ENCODE measurements around the gene GAGE10. TPM values are rescaled to one million over a fixed set of nuclear protein-coding genes. Genes with fewer than 3 reads are reported as not detected.
"Not testable (repeated sequence)": the region's sequence is repeated elsewhere in the genome, so short reads cannot be mapped to it uniquely, and the experiment has no call there.

The GAGE10 gene
- total RNA-seq, 1 experiment from 2014 or later: not detected

- DNase-seq (ENCODE audit: low read depth): no peak
Observed at GRCh38 chrX:49276207-49276606, 27.2 kb upstream of the GAGE10 start.

- no peak for DNase-seq (ENCODE audit: low read depth)
Observed at GRCh38 chrX:49276671-49277534, 26.5 kb upstream of the GAGE10 start.

GRCh38 chrX:49277535-49277830, 26.0 kb upstream of the GAGE10 start:
- DNase-seq (ENCODE audit: low read depth): no peak

GRCh38 chrX:49278081-49278480, 25.4 kb upstream of the GAGE10 start:
- no peak for DNase-seq (ENCODE audit: low read depth)

GRCh38 chrX:49282647-49283011, 20.8 kb upstream of the GAGE10 start:
- DNase-seq (ENCODE audit: low read depth): peak; percentile 6

GRCh38 chrX:49284212-49284611, 19.2 kb upstream of the GAGE10 start:
- DNase-seq (ENCODE audit: low read depth): no peak

GRCh38 chrX:49286136-49286535, 17.3 kb upstream of the GAGE10 start:
- no peak for DNase-seq (ENCODE audit: low read depth)

GRCh38 chrX:49286581-49286980, 16.9 kb upstream of the GAGE10 start:
- DNase-seq (ENCODE audit: low read depth): no peak

GRCh38 chrX:49287665-49288064, 15.8 kb upstream of the GAGE10 start:
- no peak for DNase-seq (ENCODE audit: low read depth)

GRCh38 chrX:49290215-49290614, 13.2 kb upstream of the GAGE10 start:
- no peak for DNase-seq (ENCODE audit: low read depth)

- peak; percentile 48 for DNase-seq (ENCODE audit: low read depth)
Observed at GRCh38 chrX:49291615-49292337, 11.7 kb upstream of the GAGE10 start.

GRCh38 chrX:49292400-49293362, 10.8 kb upstream of the GAGE10 start:
- DNase-seq (ENCODE audit: low read depth): no peak

GRCh38 chrX:49299293-49299692, 4.2 kb upstream of the GAGE10 start:
- DNase-seq (ENCODE audit: low read depth): not testable (repeated sequence)

GRCh38 chrX:49300703-49301102, 2.7 kb upstream of the GAGE10 start:
- no peak for DNase-seq (ENCODE audit: low read depth)

- DNase-seq (ENCODE audit: low read depth): not testable (repeated sequence)
Observed at GRCh38 chrX:49307775-49308174, 4.3 kb downstream of the GAGE10 start.

GRCh38 chrX:49308604-49309269, 5.3 kb downstream of the GAGE10 start:
- peak; percentile 12 for DNase-seq (ENCODE audit: low read depth)

- DNase-seq (ENCODE audit: low read depth): peak; percentile 29
Observed at GRCh38 chrX:49309401-49309981, 6.0 kb downstream of the GAGE10 start.

GRCh38 chrX:49310371-49310770, 6.9 kb downstream of the GAGE10 start:
- DNase-seq (ENCODE audit: low read depth): no peak

GRCh38 chrX:49312176-49312575, 8.7 kb downstream of the GAGE10 start:
- no peak for DNase-seq (ENCODE audit: low read depth)

GRCh38 chrX:49316085-49316484, 12.6 kb downstream of the GAGE10 start:
- DNase-seq (ENCODE audit: low read depth): no peak

GRCh38 chrX:49321737-49322136, 18.3 kb downstream of the GAGE10 start, which contains the start of gene GAGE12J:
TSS of gene GAGE12J (plus strand) at chrX:49322037. CDS start at chrX:49323194, 1,157 bp downstream.
- DNase-seq (ENCODE audit: low read depth): not testable (repeated sequence)

Data from LHCN-M2 (cell line).